HG03558 (cell line): Measurements from ENCODE around the gene ALOXE3.

Source experiments
- ATAC-seq: cut with Tn5 transposase; IDR thresholded peaks from one replicate; pipeline ENCODE4 v1.9.1; 2021; ENCODE audit warnings: moderate number of reproducible peaks; ENCODE audit not compliant: unreplicated experiment; ENCODE audit errors: extremely low read depth

The ALOXE3 gene

DNA sequence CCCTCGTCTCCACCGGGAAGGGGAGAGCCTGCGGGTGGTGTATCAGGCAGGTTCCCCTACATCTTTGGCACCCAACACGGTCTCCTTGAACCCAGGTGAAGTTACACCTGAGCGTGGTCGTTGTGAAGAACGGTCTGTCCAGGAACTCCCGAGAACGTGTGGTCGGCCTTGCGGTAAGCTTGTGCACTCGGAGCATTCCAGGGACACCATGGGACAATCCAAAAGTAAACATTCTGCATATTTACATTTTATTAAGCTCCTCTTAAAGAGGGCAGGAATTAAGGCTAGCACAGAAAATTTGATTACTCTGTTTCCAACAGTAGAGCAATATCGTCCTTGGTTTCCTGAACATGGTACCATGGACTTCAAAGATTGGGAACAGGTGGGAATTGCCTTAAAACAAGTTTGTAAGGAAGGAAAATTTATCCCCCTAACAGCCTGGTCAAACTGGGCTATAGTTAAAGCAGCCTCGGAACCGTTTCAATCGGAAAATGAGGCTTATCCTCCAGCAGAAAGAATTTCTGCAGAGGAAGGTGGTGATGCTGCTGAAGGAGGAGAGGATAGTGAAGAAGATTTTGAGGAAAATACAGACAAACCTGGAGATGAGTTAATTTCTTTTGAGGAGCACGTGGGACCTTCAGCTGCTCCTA, 61.2 kb downstream of the ALOXE3 start:
- ATAC-seq, result no peak

DNA sequence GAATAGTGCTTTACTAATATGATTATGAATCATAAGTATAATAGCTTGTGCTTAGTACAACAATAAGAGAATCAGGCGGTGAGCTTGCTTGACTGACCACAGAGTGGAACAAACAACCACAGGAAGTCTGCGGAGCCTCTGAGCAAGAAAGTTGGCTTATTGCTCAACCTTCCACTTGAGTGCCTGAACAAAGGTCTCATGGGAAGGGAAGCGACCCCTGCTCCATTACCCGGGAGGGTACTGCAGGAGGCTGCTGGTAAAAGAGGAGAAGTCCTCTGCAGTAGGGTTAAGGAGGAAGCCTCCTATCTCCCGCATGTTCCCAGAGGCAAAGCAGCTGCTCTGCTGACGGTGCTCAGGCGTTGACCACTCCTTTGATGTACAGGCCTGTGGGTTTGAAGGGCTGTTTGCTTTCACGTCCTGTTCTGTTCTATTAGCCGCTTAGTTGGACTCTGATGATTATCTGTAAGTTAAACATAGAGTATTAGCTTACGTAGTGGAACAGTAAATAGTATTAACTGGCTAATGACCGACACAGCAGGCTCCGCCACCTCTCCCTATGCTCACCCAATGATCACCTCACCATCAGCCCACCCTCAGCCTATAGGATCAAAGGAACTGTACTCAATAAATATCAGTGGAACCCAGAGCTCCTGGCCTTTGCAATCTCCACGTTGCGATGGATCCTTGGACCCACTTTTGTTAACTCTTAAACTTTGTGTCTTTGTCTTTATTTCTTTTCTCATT, 61.9 kb downstream of the ALOXE3 start:
- ATAC-seq, result no peak

DNA sequence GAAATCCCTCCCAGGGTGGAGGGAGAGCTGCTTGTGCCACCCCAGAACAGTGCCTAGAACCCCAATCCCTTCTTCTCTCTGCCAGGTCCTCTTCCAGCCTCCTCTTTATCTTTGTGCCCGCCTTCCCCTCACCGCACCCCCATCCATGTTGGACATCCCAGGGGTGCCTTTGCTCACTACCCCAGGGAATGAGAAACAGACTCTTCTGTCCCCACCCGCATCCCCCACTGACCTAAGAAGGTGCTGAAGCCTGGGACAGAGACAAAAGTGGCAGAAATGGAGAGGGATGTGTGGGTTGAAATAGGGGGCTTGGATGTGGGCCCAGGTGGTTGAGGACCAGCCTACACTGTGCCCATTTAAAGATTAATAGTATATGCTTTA, 62.5 kb downstream of the ALOXE3 start:
- ATAC-seq, result no peak

DNA sequence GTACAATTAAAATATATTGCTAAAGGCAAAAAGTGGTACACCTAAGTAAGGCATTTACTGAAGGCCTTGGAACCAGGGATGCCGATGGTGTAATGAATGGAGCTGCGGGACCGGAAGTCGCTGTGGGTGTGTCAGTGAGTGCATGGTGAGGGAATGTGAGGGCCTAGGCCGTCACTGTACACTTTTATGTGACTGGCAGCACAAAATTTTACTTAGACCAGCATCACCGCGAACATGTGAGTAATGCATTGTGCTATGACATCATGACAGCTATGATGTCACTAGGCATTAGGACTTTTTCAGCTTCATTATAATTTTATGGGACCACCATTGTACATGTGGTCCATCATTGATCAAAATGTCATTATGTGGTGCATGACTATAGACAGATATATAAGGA, 64.7 kb downstream of the ALOXE3 start:
- ATAC-seq, result no peak

DNA sequence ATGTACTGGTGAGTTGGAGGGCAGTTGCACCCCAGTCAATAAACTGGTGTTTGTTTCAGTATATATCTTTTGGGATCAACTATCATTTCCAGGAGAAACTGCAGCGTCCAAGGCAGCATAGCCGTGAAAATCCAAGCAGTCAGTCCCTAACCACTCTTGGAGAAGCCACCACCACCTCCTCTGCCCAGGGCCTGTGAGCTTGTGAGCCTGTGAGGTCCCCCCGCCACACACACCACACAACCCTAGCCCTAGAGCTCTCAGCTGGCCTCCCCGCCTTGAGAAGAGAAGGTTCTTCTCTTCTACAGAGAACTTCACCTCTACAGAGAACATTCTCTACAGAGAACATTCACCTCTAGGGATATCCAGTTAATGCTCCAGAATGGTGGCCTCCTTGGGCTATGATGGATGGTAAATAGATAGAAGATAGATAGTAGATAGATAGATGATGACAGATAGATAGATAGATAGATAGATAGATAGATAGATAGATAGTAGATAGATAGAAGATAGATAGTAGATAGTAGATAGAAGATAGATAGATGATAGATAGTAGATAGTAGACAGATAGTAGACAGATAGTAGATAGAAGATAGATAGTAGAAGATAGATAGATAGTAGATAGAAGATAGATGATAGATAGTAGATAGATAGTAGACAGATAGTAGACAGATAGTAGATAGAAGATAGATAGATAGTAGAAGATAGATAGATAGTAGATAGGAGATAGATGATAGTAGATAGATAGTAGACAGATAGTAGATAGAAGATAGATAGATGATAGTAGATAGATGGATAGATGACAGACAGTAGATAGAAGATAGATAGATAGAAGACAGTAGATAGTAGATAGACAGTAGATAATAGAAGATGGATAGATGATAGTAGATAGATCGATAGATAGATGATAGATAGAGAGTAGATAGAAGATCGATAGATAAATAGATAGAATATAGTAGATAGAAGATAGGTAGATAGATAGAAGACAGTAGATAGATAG, 65.8 kb downstream of the ALOXE3 start:
- ATAC-seq, result no peak

DNA sequence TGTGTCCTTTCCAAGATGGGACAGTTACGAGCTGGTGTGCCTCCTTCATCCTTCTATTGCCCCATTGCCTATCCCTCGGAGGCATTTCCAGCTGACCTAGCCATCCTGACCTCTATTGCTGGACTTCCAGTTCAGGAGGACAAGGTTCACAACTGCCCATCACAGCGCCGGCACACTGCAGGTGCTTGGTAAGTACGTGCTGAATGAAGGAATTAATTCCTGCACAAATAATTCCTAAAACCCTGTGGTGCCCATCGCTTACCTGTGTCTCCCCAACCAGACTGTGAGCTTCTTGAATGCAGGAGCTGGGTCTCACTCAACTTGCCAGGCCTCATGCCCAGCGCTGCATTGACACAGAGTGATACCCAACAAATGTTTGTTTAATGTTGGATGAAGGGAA, 66.5 kb downstream of the ALOXE3 start:
- ATAC-seq, result no peak

DNA sequence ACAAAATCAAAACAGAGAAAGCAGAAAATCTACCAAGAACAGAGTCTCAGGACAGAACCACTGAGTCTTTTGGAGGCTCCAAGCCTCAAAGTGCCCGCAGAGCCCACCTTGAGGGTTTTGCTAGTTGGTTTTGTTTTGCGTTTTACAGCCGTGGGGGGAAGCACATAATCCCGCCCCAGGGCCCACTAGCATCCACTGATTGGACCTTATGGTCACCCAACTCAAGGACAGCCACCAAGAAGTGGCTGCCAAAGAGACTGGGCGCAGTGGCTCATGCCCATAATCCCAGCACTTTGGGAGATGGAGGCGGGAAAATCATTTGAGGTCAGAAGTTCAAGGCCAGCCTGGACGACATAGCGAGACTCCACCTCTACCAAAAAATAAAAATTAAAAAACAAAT, 69.6 kb downstream of the ALOXE3 start:
- no peak for ATAC-seq

DNA sequence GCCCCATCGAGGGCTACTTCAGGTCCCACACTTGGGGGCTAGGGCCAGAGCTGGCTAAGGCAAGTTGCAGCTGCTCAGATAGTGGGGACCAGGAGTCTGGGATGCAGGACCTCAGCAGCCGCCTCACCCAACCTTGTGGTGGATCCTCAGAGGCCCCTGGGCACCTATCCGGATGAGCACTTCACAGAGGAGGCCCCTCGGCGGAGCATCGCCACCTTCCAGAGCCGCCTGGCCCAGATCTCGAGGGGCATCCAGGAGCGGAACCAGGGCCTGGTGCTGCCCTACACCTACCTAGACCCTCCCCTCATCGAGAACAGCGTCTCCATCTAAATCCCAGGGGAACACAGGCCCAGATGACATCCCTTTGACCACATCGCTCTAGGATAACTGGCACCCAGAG, 70.1 kb downstream of the ALOXE3 start:
- ATAC-seq, result no peak

DNA sequence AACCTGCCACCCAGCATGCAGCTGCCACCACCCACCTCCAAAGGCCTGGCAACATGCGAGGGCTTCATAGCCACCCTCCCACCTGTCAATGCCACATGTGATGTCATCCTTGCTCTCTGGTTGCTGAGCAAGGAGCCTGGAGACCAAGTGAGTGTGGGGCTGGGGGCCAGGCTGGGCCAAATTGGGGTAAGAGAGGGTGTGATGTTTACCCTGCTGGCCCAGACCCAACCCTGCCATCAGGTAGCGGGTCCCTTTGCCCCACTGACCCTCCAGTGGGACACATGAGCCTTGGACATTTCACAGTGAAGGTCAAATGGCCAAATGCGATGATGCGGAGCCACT, 70.6 kb downstream of the ALOXE3 start:
- ATAC-seq, result no peak

DNA sequence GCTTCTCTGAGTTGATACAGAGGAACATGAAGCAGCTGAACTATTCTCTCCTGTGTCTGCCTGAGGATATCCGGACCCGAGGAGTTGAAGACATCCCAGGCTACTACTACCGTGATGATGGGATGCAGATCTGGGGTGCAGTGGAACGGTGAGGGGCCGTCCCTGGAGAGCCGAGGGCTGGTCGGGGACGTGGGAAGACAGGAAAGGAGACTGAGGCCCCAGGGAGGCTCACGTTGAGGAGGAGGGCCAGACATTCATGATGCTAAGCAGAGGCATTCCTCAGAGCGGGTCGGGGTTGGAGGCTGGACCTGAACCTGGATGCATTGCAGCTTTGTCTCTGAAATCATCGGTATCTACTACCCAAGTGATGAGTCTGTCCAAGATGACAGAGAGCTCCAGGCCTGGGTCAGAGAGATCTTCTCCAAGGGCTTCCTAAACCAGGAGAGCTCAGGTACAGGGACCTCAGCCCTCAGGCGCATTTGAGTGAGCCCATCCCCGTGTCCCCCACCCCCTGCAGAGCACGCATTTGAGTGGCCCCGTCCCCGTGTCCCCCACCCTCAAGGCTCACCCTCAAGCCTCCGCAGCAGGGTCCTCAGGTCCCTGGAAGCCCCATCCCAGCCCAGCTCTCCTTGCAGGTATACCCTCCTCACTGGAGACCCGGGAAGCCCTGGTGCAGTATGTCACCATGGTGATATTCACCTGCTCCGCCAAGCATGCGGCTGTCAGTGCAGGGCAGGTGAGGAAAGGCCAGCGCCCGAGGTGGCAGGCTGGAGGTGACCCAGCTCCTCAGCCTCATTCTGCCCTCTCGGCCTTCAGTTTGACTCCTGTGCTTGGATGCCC, 71.2 kb downstream of the ALOXE3 start:
- ATAC-seq, result no peak

DNA sequence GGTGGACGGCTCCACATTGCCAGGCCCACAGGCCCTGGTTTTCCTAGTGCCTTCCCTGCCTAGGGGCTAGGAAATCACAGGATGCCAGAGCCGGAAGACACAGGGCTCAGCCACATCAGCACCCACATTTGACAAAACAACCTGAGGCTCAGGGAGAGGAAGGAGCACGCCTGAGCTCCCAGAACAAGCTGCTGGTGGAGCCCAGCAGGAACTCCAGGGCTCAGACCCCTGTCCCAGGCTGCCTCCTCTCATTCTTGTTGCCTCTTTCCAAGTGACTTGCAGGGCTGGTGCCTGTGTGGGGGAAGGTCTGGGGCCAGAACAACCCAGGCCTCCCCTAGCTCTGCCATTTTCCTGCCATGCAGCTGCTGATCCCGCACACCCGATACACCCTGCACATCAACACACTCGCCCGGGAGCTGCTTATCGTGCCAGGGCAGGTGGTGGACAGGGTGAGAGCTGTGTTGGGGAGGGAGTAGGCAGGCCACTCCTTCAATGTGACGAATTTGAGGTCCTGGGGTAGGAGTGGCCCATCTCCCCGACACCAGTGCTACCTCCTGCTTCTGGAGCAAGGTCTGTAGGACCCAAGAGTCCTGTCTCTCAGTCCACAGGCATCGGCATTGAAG, 71.9 kb downstream of the ALOXE3 start:
- no peak for ATAC-seq
